B cell (primary cell): ENCODE measurements around the gene KIRREL3.
"Not testable (repeated sequence)": the region's sequence is repeated elsewhere in the genome, so short reads cannot be mapped to it uniquely, and the experiment has no call there.

ENCODE experiments used
- EZH2 ChIP-seq: IDR thresholded peaks from 2 replicates; pipeline ENCODE4 v1.6.1; 2012; ENCODE audit warnings: borderline replicate concordance, low read depth, mild to moderate bottlenecking, moderate library complexity, low read length; ENCODE audit not compliant: insufficient read depth, poor library complexity, severe bottlenecking
- TF ChIP-seq, protein P1 (sequence below): fragments of 200-600 bp; IDR thresholded peaks from one replicate; pipeline ENCODE4 v1.8.0; 2022; ENCODE audit warnings: antibody characterized with exemption, mild to moderate bottlenecking

DNA sequence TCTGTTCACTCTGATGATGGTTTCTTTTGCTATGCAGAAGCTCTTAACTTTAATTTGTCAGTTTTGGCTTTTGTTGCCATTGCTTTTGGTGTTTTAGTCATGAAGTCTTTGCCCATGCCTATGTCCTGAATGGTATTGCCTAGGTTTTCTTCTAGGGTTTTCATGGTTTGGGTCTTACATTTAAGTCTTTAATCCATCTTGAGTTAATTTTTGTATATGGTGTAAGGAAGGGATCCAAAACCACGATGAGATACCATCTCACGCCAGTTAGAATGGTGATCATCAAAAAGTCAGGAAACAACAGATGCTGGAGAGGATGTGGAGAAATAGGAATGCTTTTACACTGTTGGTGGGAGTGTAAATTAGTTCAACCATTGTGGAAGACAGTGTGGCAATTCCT, 48.0 kb downstream of the KIRREL3 start:
- TF ChIP-seq, protein P1, sequence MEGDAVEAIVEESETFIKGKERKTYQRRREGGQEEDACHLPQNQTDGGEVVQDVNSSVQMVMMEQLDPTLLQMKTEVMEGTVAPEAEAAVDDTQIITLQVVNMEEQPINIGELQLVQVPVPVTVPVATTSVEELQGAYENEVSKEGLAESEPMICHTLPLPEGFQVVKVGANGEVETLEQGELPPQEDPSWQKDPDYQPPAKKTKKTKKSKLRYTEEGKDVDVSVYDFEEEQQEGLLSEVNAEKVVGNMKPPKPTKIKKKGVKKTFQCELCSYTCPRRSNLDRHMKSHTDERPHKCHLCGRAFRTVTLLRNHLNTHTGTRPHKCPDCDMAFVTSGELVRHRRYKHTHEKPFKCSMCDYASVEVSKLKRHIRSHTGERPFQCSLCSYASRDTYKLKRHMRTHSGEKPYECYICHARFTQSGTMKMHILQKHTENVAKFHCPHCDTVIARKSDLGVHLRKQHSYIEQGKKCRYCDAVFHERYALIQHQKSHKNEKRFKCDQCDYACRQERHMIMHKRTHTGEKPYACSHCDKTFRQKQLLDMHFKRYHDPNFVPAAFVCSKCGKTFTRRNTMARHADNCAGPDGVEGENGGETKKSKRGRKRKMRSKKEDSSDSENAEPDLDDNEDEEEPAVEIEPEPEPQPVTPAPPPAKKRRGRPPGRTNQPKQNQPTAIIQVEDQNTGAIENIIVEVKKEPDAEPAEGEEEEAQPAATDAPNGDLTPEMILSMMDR = not testable (repeated sequence)
- not testable (repeated sequence) for TF ChIP-seq EZH2
